Ecto neural progenitor cell (in vitro differentiated cells): Measurements from ENCODE around the gene RAI1.
A peak's percentile ranks its signal among the peaks of the same experiment; 100 is the strongest.
"Not testable (repeated sequence)": the region's sequence is repeated elsewhere in the genome, so short reads cannot be mapped to it uniquely, and the experiment has no call there.

ENCODE experiments used
- DNase-seq: peaks from one replicate; pipeline ENCODE4 v3.0.0-alpha.2; 2018; ENCODE audit warnings: low spot score

RAI1 gene

DNA sequence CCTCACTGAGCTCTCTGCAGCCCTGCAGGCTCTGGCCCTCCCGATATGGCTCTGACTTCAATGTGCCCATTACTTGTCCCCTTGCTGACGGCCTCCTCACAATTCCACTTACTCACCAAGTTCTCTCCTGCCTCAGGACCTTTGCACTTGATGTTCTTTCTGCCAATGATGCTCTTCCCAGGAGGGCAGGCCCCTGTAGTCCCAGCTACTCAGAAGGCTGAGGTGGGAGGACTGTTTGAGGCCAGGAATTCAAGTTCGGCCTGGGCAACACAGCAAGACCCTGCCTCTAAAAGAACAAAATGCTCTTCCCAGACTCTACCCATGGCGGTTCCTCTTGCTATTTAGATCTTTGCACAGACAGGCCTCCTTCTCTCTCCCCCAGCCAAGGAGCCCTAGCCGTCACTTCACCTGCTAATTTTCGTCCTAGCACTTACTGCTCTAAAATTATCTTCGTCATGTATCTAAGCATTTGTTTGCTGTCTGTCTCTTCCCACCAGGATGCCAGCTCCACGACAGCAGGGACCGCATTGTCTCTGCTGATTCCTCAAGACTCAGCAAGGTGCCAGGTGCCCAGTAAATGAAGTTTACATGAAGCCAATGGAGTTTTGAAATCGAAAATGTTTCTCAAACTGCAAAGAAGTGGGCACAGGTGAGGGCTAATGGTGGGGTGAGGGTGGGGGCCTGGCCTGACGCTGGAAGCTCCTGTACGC is 626 bp upstream of the RAI1 start:
- DNase-seq = no peak

DNA sequence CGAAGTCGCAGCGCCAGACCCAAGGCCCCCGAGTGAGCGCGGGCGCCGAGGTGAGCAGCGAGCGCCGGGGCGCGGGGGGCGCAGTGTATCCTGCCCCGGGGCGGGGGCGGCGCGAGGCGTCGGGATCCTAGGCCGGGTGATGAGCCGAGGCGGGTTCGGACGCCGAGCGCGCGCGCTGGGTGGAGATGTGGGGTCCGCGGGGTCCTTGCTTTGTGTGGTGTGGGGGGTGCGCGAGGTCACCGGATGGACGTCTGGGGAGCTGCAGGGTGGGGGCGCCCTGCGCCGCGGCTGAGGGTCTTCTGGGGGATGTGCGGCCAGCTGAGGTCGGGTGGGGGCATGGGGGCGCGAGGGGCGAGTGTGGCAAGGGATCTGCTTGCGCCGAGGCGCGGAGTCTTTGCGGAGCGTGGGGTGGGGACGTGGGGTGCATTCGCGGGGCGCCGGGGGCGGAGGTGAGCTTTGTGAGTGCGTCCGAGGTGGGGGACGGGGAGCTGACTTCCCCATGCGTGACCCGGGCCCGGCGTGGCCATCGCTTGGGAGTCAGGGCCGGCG is 560 bp downstream of the RAI1 start:
- peak; percentile 79 for DNase-seq

DNA sequence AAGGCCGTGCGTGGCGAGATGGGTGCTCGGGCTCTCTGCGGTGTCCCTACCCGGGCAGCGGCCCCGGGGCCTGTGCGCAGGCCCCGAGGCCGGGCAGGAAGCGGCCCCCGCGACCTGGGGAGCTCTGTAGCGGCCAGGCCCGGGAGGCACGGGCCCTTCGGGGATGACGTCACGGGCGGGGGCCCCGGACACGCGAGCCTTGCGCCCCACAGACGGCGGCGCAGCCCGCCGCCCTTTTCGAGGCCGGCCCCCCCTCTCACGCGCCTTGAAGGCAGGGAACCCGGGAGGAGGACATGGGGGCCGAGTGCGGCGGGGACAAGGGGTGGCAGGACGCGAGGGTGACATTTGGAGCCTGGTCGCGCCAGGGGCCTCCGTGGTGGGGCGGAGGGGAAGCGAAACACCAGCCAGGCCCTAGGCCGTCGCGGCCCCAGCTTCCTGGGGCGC is 1.1 kb downstream of the RAI1 start:
- DNase-seq = no peak

DNA sequence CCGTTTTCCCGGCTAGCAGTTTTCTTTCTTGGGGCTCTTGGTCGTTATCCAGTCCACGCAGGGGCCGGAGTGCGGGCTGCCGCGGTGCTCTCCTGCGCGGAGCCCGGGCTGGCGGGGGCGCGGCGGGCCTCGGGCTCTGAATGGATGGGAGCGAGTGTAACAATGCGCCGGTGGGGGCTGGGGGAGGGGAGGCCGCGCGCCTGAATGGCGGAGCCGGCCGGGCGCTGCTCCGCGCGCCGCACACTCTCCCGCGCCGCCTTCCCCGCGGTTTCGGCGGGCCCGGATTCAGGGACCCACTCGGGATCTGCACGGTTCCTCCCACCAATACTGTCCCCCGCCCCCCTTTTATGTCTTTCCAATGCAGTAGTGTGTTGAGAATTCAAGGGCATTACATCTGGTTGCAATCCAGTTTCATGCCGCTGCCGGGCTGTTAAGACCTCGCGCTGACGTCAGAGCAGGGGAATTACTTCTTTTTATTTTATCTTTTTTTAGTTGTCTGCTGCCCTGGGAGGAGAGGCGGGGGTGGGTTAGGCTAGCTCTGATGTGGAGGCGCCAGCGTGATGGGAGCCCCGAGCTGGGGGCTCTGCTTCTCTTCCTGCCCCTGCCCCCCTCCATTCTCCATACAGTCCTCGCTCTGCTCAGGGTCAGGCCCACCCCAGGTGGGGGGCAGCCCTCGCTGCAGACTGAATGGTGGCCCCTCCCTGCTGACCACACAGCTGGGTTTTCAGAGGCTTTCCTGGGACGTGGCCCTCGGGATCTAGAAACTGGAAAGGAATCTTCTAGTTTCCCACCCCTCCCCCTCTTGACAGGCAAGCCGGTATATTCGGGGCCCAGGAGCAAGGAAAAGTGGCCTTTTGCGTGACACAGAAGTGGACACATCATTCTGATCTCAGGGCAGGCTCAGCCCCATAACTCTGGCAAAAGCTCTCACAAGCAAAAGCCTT is 1.8 kb downstream of the RAI1 start:
- peak; percentile 85 for DNase-seq

DNA sequence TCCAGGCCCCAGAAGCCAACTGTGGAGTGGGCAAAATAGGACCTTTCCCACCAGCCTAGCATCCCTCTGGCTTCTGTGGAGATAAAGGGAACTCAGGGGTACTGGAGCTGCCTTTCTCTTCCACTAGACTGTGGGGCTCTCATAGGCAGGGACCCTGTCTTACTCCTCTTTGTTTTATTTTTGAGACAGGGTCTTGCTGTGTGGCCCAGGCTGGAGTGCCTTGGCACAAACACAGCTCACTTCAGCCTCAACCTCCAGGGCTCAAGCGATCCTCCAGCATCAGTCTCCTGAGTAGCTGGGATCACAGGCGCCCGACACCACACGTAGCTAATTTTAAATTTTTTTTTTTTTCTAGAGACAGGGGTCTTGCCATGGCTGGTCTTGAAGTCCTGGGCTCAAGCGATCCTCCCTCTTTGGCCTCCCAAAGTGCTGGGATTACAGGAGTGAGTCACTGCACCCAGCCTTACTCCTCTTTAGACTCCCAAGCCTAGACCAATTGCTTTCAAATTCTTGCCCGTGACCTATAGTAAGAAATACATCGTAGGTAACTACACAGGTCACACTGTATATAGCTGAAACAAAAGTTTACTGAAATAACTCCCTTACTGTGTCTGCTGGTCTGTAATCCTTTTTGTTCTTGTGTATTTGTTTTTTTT is 2.6 kb downstream of the RAI1 start:
- DNase-seq = no peak

DNA sequence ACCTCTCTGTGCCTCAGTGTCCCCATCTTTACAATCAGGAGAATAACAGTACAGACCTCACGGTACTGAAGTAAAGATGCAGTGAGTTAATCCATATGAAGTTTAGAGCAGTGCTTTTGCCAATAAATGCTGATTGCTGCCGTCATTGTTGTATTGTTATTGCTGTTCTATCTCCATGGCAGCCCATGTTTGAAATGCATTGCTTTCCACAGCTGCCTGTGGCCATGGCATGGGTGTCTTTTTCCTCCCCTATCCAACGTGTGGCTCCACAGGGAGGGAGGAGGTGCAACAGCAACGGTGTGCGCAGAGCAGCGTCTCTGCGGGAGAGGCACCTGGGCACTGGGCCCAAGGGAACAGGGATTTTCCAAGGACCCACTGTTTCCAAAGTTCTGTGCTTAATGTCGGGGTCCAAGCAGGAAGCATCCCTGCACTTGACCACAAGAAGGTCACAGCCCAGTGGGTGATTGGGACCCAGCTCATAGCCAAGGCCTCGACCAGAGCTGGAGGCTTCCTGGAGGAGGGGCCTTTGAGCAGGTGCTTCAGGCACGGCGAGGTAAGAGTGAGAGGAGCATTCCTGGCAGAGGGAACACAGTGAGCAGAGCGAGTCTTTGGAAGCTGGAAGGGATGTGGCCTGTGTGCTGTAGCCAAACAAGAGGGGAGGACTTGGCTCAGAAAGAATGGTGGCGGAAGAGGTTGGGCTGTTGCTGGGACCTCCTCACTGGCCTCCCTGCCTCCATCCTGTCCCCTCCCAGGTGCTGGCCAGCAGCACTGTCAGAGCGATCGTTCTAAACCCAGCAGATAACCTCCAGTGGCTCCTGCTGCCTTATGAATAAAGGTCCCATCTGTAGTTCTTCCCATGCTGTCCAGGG is 3.9 kb downstream of the RAI1 start:
- DNase-seq = no peak

DNA sequence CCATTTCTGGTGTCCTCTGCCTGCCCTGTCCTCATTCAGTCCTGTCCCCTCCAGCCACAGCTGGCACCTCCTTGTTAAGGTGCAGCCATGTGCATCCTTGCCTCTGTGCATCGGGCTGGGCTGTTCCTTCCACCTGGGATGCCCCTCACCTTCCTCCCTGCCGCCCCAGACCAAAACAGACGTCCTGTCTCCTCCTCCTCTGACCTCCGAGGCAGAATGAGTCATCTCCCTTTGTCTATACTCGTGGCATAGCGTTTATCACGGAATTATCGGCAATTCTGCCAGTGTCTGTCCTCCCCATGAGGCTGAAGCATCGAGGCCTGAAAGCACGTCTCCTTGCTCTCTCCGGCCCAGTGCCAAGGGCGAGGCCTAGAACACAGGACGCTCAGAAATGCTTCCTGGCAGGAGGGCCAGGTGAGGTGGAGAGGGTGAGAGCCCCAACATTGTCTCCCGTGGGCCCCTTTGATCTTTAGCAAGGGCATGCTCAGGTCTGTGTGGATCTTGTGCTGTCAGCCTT is 4.6 kb downstream of the RAI1 start:
- DNase-seq = no peak

DNA sequence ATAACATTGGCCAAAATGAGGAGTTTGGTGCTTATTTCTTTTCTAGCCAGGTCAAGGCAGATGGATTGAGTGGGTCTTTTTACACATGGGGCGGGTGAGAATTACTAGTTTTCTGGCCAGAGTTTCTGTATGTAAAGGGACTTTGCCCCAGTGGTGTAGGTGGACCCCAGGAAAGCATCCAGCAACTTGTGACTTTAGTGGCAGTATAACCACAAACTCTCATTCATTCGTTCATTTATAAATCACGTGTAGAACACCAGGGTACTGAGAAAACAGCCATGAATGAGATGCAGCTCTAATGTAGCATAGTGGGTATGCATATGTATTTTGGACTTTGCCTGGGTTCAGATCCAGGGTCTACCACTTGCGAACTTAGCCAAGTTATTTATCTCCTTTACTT is 8.1 kb downstream of the RAI1 start:
- DNase-seq = no peak

DNA sequence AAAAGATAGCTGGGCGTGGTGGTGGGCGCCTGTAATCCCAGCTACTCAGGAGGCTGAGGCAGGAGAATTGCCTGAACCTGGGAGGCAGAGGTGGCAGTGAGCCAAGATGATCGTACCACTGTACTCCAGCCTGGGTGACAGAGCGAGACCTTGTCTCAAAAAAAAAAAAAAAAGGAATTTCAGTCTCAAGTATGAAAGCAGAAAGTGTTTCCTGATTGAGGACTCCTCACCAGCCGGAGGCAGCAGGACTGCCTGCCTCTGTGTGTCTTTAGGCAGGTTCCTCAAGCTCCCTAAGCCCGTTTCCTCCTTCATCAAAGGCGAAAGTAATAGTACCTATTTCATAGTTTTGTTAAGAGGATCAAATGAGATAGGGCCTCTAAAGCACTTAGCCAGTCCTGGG is 9.0 kb downstream of the RAI1 start:
- DNase-seq = not testable (repeated sequence)

DNA sequence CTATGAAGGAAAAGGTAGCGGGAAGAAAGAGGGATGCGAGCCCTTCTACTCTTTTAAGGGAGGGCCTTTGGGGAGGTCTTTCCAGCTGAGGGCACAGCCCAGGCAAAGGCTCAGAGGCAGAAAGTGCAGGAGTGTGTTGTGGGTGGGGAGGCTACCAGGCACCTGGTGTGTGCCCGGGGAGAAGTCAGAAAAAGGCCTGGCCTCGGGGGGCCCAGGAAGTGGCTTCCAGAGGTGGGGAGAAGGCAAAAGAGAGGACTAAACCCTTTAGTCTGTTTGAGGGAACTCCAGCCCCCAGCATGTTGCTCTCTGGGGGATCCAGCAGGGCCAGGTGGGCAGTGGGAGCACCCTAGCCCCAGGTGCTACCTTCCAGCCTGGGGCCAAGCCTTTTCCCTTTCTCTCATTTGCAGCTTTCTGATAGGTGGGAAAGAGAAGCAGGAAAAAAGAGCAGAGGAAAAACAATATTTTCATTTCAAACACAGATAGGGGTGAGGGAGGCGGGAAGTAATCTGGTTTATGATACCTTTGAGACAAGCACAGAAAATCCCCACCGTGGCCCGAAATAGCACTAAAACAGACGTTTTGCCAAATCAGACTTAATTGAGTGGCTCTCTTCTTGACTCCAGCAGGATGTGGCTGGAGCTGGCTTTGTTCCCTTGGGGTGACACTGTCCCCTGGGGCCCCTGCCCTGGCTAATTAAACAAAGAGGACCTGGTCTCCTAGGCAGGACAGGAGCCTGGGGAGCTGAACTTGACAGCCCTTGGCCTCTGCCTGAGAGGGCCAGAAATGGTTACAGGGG is 10.4 kb downstream of the RAI1 start:
- DNase-seq = no peak

DNA sequence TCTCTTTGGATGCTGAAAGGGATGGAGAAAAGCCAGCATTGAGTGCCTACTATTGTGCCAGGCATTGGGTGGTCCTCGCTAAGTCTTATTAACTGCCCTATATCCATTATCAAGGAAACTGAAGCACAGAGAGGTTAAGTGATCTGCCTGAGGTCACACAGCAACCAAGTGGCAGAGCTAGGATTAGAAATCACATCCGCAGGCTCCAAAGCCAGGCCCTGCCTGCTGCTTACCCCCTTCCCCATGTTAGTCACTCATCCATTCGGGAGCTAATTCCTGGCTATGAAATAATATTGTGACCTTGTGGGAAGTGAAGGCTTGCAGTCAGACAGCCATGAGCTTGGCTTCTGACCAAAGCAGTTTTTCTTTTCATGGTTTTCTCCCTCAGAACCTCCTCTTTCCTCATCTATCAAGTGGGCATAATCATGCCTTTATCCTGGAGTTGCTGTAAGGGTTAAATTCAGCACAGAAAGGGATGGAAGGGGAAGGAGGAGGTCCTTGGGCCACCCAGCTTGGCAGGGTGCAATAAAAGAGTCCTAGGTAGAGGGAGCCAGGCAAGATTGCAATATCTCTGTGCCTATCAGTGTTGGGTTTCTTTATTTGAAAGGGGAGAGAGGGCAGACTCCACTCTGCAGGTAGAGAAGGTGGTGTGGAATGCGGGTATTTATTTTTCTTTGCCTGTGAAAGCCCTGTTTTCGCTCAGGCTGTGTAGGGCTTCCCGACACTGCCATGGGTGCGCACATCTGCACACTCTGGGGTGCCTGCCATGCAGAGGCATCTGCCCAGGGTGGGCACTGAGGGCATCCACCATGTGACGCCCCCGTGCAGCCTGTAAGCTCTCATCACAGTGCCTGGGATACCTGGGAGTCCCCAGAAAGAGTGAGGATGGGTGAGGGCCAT is 11.3 kb downstream of the RAI1 start:
- no peak for DNase-seq

DNA sequence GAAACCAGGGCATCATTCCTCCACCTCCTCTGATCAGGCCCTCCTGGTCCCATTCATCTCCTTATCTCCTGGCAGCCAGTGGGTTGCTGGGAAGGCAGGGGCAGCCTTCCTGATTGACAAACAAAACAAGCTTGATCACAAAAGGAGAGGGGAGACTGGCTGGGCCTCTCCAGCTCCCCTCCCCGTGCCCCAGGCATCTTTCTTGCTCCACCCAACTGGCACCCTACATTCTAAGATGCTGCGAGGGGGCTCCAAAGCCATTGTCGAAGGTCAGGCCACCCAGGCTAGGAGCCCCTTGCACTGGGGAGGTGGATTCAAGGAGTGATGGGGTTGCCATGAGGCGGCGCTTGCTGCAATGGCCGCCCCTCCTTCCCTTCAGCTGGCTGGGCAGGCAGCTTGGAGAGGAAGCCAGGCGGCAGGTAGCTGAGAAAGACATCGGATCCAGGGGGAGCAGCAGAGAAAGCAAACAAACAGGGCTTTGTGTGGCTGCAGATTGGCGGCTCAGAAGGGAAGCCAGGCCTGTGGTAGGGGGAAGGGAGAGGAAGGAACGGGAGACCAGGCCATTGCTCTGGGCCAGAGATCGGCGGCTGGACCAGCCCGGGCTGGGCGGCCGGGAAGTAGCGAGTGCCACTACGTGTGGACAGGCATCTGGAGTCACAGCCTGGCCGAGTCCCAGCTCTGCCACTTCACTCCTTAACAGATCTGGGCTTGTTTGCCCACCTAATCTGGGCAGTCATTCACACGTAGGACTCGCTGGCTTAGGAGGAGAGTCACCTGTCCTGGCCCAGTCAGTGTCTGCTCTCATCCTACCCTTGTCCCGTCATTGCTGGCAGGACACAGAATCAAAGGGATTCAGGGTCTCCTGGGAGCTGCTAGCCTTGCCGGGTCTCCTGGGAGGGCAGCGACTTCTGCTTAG is 12.3 kb downstream of the RAI1 start:
- DNase-seq = peak; percentile 85

DNA sequence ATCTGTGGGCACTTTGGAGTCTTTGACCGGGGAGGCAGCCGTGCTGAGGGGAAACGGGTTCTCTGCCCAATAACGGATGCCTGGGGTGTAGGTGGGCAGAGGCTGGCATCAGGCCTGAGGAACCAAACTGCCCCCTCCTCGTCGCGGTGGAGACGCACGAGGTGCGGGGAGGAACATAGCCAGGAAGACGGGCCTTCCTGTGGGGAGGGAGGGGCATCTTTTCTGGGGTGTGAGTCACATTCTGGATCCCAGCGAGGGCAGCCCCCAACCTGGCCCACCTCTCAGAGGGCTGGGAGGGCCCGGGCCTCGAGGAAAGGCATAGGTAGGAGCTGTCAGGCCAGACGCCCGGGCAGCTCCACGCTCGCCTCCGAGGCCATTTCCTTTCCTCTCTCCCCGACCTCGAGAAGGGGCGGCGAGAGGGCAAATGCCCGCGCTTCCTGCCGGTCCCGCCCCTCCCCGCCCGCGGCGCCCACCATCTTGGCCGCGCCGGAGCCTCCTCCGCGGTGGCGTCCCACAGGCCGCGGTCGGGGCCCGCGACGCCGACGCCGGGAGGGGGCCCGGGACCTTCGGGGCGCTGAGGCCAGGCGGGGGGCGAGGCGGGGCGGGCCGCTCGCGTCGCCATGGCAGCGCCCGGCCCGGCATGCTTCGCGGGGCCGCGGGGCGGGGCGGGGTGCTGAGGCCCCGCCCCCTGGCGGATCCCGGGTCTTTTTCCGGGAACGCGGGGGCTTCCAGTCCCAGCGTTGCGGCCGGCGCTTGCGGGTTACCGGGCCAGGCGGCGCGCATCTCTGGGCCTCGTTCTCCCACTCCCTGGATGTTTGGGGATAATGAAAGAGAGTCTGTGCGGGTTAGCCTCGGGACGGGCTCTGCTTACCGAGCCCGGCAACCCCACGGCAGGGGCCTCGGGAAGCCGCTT is 13.2 kb downstream of the RAI1 start:
- peak; percentile 89 for DNase-seq

DNA sequence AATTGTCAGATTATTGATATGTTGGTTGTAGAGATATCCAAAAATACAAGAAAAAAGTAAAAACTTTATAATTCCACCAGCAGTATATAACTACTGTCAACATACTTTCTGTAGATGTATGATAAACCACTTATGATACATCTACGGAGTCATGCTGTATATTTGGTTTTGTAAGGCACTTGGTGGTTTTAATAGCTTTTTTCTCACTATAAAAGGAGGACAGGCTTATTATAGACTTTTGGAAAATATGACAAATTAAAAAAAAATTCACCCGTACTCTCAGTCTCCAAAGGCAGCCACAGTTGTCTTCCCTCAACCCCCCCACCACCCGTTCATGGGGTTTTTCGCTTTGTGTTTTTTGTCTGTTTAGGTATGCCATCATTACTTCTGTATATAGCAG is 14.8 kb downstream of the RAI1 start:
- DNase-seq = no peak

DNA sequence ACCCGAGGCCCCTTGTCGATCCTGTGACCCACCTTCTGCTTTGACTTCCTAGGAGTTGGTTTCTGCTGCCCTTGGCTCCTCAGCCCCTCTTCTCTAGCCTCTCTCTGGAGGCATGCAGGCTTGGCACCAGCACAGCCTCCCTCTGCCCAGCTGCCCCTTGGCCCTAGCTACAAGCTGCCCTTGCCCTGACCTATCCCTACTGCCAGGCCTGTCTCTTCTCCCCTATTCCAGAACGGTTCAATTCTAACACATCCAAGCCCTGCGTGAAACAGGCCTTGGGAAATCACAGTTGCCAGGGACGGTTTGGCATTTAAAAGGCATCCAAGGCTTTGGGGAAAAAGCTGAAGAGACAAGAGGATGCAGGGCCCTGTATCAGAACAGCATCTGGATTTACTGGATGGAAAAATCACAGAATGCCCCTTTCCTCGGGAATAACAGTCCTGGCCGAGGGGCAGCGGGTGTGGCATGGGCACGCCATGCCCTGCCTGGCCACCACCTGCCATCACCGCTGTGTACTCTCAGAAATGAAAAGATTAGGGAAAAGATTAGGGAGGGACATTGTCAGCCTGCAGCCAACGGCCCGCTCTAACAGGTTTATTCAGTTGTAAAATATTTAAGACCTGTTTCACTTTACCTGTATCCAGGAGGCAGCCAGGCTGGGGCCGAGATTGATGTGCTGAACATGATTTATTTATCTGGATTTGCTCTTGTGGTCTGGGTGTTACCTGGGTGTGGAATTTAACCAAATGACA is 15.8 kb downstream of the RAI1 start:
- no peak for DNase-seq

DNA sequence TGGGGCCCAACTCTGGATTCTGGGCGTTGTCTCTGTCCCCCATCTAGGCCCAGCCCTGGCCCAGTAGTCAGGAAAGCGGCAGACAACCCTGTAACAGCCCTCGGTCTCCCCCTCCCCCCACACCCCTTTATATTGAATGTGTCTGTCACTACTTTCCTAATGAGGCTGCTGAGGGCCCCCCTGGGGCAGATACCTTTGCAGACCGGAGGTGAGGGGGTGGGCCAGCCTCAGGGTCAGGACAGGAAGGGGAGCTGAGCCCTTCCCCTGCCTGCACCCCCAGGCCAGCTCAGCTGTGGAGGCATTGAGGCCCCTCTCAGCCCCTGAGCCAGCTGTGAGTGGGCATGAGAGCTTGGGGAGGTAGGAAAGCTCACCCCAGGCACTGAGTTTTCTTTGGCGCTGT is 17.1 kb downstream of the RAI1 start:
- no peak for DNase-seq
